K562 (cell line): Measurements from ENCODE around the gene ALG14. TPM values are rescaled to one million over a fixed set of nuclear protein-coding genes. Genes with fewer than 3 reads are reported as not detected.

ENCODE experiments used
- ATF1 ChIP-seq, 2 experiments: fragments of 450-650 bp in 1 of 2; IDR thresholded peaks; 2 replicates each; pipeline ENCODE4 v1.6.1; 2016; ENCODE audit warnings: missing compliant biosample characterization in 1 of 2, missing genetic modification characterization in 1 of 2
- CREM ChIP-seq: IDR thresholded peaks from 2 replicates; pipeline ENCODE4 v1.6.1; 2014; ENCODE audit warnings: antibody characterized with exemption, low read depth
- CSDE1 ChIP-seq, 2 experiments: fragments of 450-650 bp; IDR thresholded peaks; 2 replicates each; pipeline ENCODE4 v1.6.1; 2016; ENCODE audit warnings: mild to moderate bottlenecking in 1 of 2
- EHMT2 ChIP-seq: fragments of 450-650 bp; IDR thresholded peaks from 2 replicates; pipeline ENCODE4 v1.6.1; 2018; ENCODE audit warnings: antibody characterized with exemption
- NCOR1 ChIP-seq: fragments of 450-650 bp; IDR thresholded peaks from 2 replicates; pipeline ENCODE4 v1.6.1; 2016; ENCODE audit warnings: mild to moderate bottlenecking, moderate library complexity
- NFRKB ChIP-seq: fragments of 450-650 bp; IDR thresholded peaks from 2 replicates; pipeline ENCODE4 v1.6.1; 2016; ENCODE audit warnings: low read depth
- PTTG1 ChIP-seq: fragments of 450-650 bp; IDR thresholded peaks from 2 replicates; pipeline ENCODE4 v1.6.1; 2016; ENCODE audit warnings: low read depth, mild to moderate bottlenecking, missing genetic modification characterization, missing compliant biosample characterization
- RNF2 ChIP-seq: sonication (generic); IDR thresholded peaks from 2 replicates; pipeline ENCODE4 v1.6.1; 2016
- SNRNP70 ChIP-seq: fragments of 200-400 bp; formaldehyde crosslinking; optimal IDR thresholded peaks from 2 replicates; pipeline ENCODE3; 2017; ENCODE audit warnings: low read depth, low read length
- TAF1 ChIP-seq: IDR thresholded peaks from 2 replicates; pipeline ENCODE4 v1.6.1; 2011; ENCODE audit warnings: mild to moderate bottlenecking, low read length, moderate library complexity; ENCODE audit not compliant: insufficient read depth, control insufficient read depth, severe bottlenecking; ENCODE audit errors: extremely low read depth
- XRCC3 ChIP-seq: fragments of 450-650 bp; IDR thresholded peaks from 2 replicates; pipeline ENCODE4 v1.6.1; 2017; ENCODE audit warnings: mild to moderate bottlenecking, moderate library complexity
- XRCC5 ChIP-seq: fragments of 200-400 bp; formaldehyde crosslinking; IDR thresholded peaks from 2 replicates; pipeline ENCODE4 v1.6.1; 2017; ENCODE audit warnings: low read depth, mild to moderate bottlenecking, low read length
- ZNF24 ChIP-seq: fragments of 450-650 bp; IDR thresholded peaks from 2 replicates; pipeline ENCODE4 v1.6.1; 2016
- ZNF57 ChIP-seq: fragments of 450-650 bp; formaldehyde crosslinking; IDR thresholded peaks from 2 replicates; pipeline ENCODE4 v1.4.0; 2020; ENCODE audit warnings: mild to moderate bottlenecking, moderate library complexity
- ZNF79 ChIP-seq: fragments of 250-450 bp; sonication (Bioruptor Pico); IDR thresholded peaks from 2 replicates; pipeline ENCODE4 v1.4.0; 2020; ENCODE audit warnings: low read depth, mild to moderate bottlenecking, moderate library complexity
- polyA plus RNA-seq, 8 experiments: library from polyadenylated mRNA; depleted of rRNA in 4 of 8; stranded (reverse) in 5 of 8; unstranded in 3 of 8; fragments of >200 nt; fragmentation: Nextera tagmentation in 2 of 8; fragmentation: Illumina TruSeq in 1 of 8; extraction: Ambion mirVana in 2 of 8; extraction: Trizol in 1 of 8; gene quantifications; 2 replicates each; pipeline versions ENCODE4 v1.2.1 to v1.2.3, GENCODE V29; 2011 to 2014; ENCODE audit warnings: inconsistent platforms in 1 of 8, missing spikeins in 1 of 8
- total RNA-seq, 7 experiments: library from RNA; depleted of rRNA in 6 of 7; stranded (reverse); fragments of >200 nt in 6 of 7; fragmentation: Illumina TruSeq in 2 of 7; extraction: Trizol in 2 of 7; gene quantifications; 2 replicates each; pipeline versions ENCODE4 v1.2.1 to v1.2.3, GENCODE V29; 2011 to 2021; ENCODE audit warnings: low replicate concordance in 1 of 7
- TF ChIP-seq, protein P1 (sequence below): fragments of 450-650 bp; IDR thresholded peaks from 2 replicates; pipeline ENCODE4 v1.6.1; 2017; ENCODE audit warnings: antibody characterized with exemption, mild to moderate bottlenecking
- TF ChIP-seq, protein P2 (sequence below): fragments of 250-450 bp; sonication (Bioruptor Pico); IDR thresholded peaks from 2 replicates; pipeline ENCODE4 v1.4.0; 2020; ENCODE audit warnings: mild to moderate bottlenecking
- TF ChIP-seq, protein P3 (sequence below): fragments of 250-450 bp; sonication (Bioruptor Pico); IDR thresholded peaks from 2 replicates; pipeline ENCODE4 v1.9.0; 2021; ENCODE audit warnings: mild to moderate bottlenecking, inconsistent platforms
- TF ChIP-seq, protein P4 (sequence below): fragments of 250-450 bp; sonication (Bioruptor Pico); IDR thresholded peaks from 2 replicates; pipeline ENCODE4 v1.5.0; 2021

Gene ALG14
- total and polyA plus RNA-seq, 9 of the 15 experiments (the other 6 are each of a cell fraction or from before 2014, with no cell fraction given) = 2.8 to 16.2 (median 4.9) TPM

DNA sequence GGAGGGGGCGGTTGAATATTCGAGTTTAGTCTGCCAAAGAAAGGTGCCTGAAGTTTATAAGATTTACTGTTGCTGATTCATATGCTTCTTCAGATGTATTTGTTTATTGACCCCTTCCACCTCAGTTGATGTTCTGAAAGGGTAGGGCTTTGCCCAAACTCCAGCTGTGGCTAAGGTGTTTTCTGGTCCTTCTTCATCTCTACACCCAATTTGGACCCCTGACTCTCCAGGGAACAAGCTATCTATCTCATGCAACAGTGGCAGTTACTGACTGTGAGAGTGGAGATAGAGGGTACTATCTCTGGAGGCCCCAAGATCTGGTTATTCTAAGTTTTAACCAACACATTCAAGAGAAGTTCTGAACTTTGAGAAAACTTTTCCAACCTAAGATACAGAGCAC, 12.6 kb upstream of the ALG14 start (continued):
- TF ChIP-seq, protein P1, sequence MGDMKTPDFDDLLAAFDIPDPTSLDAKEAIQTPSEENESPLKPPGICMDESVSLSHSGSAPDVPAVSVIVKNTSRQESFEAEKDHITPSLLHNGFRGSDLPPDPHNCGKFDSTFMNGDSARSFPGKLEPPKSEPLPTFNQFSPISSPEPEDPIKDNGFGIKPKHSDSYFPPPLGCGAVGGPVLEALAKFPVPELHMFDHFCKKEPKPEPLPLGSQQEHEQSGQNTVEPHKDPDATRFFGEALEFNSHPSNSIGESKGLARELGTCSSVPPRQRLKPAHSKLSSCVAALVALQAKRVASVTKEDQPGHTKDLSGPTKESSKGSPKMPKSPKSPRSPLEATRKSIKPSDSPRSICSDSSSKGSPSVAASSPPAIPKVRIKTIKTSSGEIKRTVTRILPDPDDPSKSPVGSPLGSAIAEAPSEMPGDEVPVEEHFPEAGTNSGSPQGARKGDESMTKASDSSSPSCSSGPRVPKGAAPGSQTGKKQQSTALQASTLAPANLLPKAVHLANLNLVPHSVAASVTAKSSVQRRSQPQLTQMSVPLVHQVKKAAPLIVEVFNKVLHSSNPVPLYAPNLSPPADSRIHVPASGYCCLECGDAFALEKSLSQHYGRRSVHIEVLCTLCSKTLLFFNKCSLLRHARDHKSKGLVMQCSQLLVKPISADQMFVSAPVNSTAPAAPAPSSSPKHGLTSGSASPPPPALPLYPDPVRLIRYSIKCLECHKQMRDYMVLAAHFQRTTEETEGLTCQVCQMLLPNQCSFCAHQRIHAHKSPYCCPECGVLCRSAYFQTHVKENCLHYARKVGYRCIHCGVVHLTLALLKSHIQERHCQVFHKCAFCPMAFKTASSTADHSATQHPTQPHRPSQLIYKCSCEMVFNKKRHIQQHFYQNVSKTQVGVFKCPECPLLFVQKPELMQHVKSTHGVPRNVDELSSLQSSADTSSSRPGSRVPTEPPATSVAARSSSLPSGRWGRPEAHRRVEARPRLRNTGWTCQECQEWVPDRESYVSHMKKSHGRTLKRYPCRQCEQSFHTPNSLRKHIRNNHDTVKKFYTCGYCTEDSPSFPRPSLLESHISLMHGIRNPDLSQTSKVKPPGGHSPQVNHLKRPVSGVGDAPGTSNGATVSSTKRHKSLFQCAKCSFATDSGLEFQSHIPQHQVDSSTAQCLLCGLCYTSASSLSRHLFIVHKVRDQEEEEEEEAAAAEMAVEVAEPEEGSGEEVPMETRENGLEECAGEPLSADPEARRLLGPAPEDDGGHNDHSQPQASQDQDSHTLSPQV = peak; percentile 53
- TF ChIP-seq EHMT2 = peak; percentile 40; the same call in 1 of the 2 replicates
- TF ChIP-seq CSDE1 (IDR thresholded peaks at IDR 0.05) = 0 out of 4 replicates have a peak, but pooled peaks of 1 of the 2 experiments have one; percentile 40
- TF ChIP-seq NFRKB = peak; percentile 68
- TF ChIP-seq CREM = no peak
- TF ChIP-seq ZNF57 (CRISPR knock-in tag) = no peak
- no peak for TF ChIP-seq XRCC3
- TF ChIP-seq RNF2 = peak; percentile 80; the same call in 1 of the 2 replicates
- TF ChIP-seq TAF1 = peak; percentile 25
- TF ChIP-seq ZNF24 = no peak
- no peak for TF ChIP-seq SNRNP70
- TF ChIP-seq XRCC5 = no peak
- TF ChIP-seq NCOR1 = peak; percentile 90
- TF ChIP-seq, protein P2, sequence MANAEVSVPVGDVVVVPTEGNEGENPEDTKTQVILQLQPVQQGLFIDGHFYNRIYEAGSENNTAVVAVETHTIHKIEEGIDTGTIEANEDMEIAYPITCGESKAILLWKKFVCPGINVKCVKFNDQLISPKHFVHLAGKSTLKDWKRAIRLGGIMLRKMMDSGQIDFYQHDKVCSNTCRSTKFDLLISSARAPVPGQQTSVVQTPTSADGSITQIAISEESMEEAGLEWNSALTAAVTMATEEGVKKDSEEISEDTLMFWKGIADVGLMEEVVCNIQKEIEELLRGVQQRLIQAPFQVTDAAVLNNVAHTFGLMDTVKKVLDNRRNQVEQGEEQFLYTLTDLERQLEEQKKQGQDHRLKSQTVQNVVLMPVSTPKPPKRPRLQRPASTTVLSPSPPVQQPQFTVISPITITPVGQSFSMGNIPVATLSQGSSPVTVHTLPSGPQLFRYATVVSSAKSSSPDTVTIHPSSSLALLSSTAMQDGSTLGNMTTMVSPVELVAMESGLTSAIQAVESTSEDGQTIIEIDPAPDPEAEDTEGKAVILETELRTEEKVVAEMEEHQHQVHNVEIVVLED (CRISPR knock-in tag) = no peak
- TF ChIP-seq, protein P3, sequence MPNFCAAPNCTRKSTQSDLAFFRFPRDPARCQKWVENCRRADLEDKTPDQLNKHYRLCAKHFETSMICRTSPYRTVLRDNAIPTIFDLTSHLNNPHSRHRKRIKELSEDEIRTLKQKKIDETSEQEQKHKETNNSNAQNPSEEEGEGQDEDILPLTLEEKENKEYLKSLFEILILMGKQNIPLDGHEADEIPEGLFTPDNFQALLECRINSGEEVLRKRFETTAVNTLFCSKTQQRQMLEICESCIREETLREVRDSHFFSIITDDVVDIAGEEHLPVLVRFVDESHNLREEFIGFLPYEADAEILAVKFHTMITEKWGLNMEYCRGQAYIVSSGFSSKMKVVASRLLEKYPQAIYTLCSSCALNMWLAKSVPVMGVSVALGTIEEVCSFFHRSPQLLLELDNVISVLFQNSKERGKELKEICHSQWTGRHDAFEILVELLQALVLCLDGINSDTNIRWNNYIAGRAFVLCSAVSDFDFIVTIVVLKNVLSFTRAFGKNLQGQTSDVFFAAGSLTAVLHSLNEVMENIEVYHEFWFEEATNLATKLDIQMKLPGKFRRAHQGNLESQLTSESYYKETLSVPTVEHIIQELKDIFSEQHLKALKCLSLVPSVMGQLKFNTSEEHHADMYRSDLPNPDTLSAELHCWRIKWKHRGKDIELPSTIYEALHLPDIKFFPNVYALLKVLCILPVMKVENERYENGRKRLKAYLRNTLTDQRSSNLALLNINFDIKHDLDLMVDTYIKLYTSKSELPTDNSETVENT (CRISPR knock-in tag) = no peak
- TF ChIP-seq, protein P4, sequence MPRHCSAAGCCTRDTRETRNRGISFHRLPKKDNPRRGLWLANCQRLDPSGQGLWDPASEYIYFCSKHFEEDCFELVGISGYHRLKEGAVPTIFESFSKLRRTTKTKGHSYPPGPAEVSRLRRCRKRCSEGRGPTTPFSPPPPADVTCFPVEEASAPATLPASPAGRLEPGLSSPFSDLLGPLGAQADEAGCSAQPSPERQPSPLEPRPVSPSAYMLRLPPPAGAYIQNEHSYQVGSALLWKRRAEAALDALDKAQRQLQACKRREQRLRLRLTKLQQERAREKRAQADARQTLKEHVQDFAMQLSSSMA (CRISPR knock-in tag) = no peak
- TF ChIP-seq ATF1 (CRISPR knock-in tag; IDR thresholded peaks at IDR 0.05) = no peak
- TF ChIP-seq ATF1 (tag; IDR thresholded peaks at IDR 0.05) = no peak
- TF ChIP-seq PTTG1 (tag) = no peak
- TF ChIP-seq ZNF79 (CRISPR knock-in tag) = no peak
